ENCODE measurements around the gene FBRSL1. TPM values are rescaled to one million over a fixed set of nuclear protein-coding genes. Genes with fewer than 3 reads are reported as not detected.

FBRSL1 gene
- total and polyA plus RNA-seq, 2 donors (not counting 3 experiments of a cell fraction or from before 2014, with no cell fraction given), result 19.3 to 79.8 TPM

- intact Hi-C loops (cut with micrococcal nuclease), result no loop called here
- TF ChIP-seq JUN (IDR thresholded peaks at IDR 0.05; ENCODE audit: borderline replicate concordance, insufficient read depth, insufficient read length, low read depth) (no peak), POLR2A (IDR thresholded peaks at IDR 0.05; ENCODE audit: low read depth, low read length) (no peak), POLR2AphosphoS5 (IDR thresholded peaks at IDR 0.05; ENCODE audit: insufficient read depth, low read depth, low read length) (no peak), GATA2 (IDR thresholded peaks at IDR 0.05; ENCODE audit: insufficient read depth, insufficient read length, low read depth, low read length) (no peak), MYC (IDR thresholded peaks at IDR 0.05; ENCODE audit: low read depth, low read length) (no peak), CTCF (IDR thresholded peaks at IDR 0.05; ENCODE audit: extremely low read depth in 1 of 2, insufficient read depth in 1 of 2, low read depth in 1 of 2, low read length in 2 of 2) (no peak), EZH2 (IDR thresholded peaks at IDR 0.05; ENCODE audit: borderline replicate concordance, low read depth, low read length, severe bottlenecking) (no peak), FOS (IDR thresholded peaks at IDR 0.05; ENCODE audit: borderline replicate concordance, insufficient read depth, low read length) (no peak)
- TF ChIP-seq, protein P1, sequence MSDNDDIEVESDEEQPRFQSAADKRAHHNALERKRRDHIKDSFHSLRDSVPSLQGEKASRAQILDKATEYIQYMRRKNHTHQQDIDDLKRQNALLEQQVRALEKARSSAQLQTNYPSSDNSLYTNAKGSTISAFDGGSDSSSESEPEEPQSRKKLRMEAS (IDR thresholded peaks at IDR 0.05; ENCODE audit: insufficient read depth, insufficient read length), result no peak
- DNase-seq (ENCODE audit: low read depth, low spot score) (no peak), FAIRE-seq (no peak)
- Histone ChIP-seq H3K9me1 (replicated peaks; ENCODE audit: control insufficient read depth, extremely low read depth, insufficient read depth, low read length) (no peaks in the 10 kb centered on the region), H3K9me3 (replicated peaks; ENCODE audit: control insufficient read depth, insufficient read depth, low read length) (no peaks in the 10 kb centered on the region), H3K4me3 (replicated peaks in 1 of 3; ENCODE audit: insufficient read depth in 1 of 3, low read depth in 1 of 3, low read length in 3 of 3) (no peak overlapping the region), H3K4me1 (ENCODE audit: control insufficient read depth, extremely low read depth, insufficient read depth, low read length) (peaks cover 16% of the 10 kb centered on the region), H3K27ac (ENCODE audit: insufficient read depth, low read depth, low read length) (no peak overlapping the region), H3K9ac (replicated peaks; ENCODE audit: extremely low read depth, insufficient read depth, low read length) (no peak overlapping the region), H3K79me2 (ENCODE audit: control insufficient read depth, insufficient read depth, low read length) (peaks cover 54% of the 10 kb centered on the region), H4K20me1 (replicated peaks; ENCODE audit: control insufficient read depth, extremely low read depth, insufficient read depth, low read length) (no peaks in the 10 kb centered on the region), H3K36me3 (ENCODE audit: control insufficient read depth in 2 of 2, extremely low read depth in 1 of 2, insufficient read depth in 2 of 2, low read length in 2 of 2) (peaks cover 0 to 2% of the 10 kb centered on the region in 2 experiments), H2AFZ (ENCODE audit: low read depth, low read length) (no peak overlapping the region), H3K27me3 (ENCODE audit: control insufficient read depth in 2 of 2, insufficient read depth in 2 of 2, low read length in 2 of 2) (no peaks in the 10 kb centered on the region), H3K4me2 (ENCODE audit: insufficient read depth, low read length) (no peak overlapping the region)
- dilution Hi-C loops (cut with MboI; ENCODE audit: extremely low pct_ligation_motif_present, low sequenced_read_pairs), result no loop called here
- CTCF ChIA-PET, result interaction anchor here (1.4 kb wide), 1 partner anchor 350 kb away, joined by 4 read pairs; no protein-coding TSS in a partner anchor
- POLR2A ChIA-PET, result no interaction called here
- no TSS peak for BruUV-seq (replicated peaks)
Observed at GRCh38 chr12:132503618-132504204, 13.8 kb downstream of the FBRSL1 start.
